Upper lobe of right lung (tissue), 1 donor: ENCODE results near the gene YWHAB. TPM values are rescaled to one million over a fixed set of nuclear protein-coding genes. Genes with fewer than 3 reads are reported as not detected.

Source experiments
- ATAC-seq: fragments of 200-7000 bp; cut with Tn5 transposase; one replicate; pipeline ENCODE4 v1.9.1; 2020; ENCODE audit warnings: mild to moderate bottlenecking, moderate library complexity
- DNase-seq: peaks from one replicate; pipeline ENCODE4 v3.0.0-alpha.2; 2020
- H3K27ac ChIP-seq: fragments of 200-600 bp; one replicate; pipeline ENCODE4 v1.8.0; 2022
- H3K27me3 ChIP-seq: fragments of 200-600 bp; one replicate; pipeline ENCODE4 v1.8.0; 2022; ENCODE audit warnings: mild to moderate bottlenecking
- H3K36me3 ChIP-seq: fragments of 200-600 bp; one replicate; pipeline ENCODE4 v1.8.0; 2022
- H3K4me1 ChIP-seq: fragments of 200-600 bp; one replicate; pipeline ENCODE4 v1.8.0; 2022
- H3K4me3 ChIP-seq: fragments of 200-600 bp; one replicate; pipeline ENCODE4 v1.8.0; 2022; ENCODE audit warnings: mild to moderate bottlenecking
- H3K9me3 ChIP-seq: fragments of 200-600 bp; one replicate; pipeline ENCODE4 v1.8.0; 2022
- CTCF ChIP-seq: fragments of 200-600 bp; IDR thresholded peaks from one replicate; pipeline ENCODE4 v1.8.0; 2022; ENCODE audit warnings: antibody characterized with exemption
- intact Hi-C: fragments of 100-400 bp; cut with DNase I; formaldehyde crosslinking; loops from one replicate; pipeline ENCODE4 v1.11.0; 2022
- total RNA-seq: library from RNA; stranded (reverse); fragmentation: NEBNext Ultra II Directional; extraction: Animal tissue kit (Norgen Biotek cat#: 25700); gene quantifications from one replicate; pipeline ENCODE4 v1.2.1, GENCODE V29; 2021
- donor health status: DM: no; HTN: yes; CAD: no; lungs with severe emphysema.

Gene YWHAB
- total RNA-seq, 1 donor from 2014 or later: 185 TPM

DNA sequence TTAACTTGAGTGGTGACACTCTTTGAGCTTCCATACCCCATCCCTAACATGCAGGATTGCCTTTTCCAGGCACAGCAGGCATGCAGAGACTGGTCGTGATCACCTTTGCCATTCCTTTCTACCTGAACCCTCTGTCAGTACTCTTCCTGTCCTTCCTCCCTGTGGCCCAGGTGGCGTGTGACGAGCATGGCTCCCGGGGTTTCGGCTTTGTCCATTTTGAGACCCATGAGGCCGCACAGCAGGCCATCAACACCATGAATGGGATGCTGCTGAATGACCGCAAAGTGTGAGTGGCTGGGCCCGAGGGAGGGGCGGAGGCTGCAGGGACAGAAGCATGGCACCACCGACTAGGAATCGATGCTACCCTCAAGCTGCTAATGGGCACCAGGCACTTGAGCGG is 31.1 kb downstream of the YWHAB start:
- H3K9me3 ChIP-seq: no peaks in the 10 kb centered on the region
- DNase-seq (no peak), ATAC-seq (no peak)
- H3K36me3 ChIP-seq: peaks cover 9% of the 10 kb centered on the region
- H3K27ac ChIP-seq: no peak overlapping the region
- no peaks in the 10 kb centered on the region for H3K4me1 ChIP-seq
- TF ChIP-seq CTCF: no peak
- H3K27me3 ChIP-seq: no peaks in the 10 kb centered on the region
- no peak overlapping the region for H3K4me3 ChIP-seq
- intact Hi-C loops: no loop called here

DNA sequence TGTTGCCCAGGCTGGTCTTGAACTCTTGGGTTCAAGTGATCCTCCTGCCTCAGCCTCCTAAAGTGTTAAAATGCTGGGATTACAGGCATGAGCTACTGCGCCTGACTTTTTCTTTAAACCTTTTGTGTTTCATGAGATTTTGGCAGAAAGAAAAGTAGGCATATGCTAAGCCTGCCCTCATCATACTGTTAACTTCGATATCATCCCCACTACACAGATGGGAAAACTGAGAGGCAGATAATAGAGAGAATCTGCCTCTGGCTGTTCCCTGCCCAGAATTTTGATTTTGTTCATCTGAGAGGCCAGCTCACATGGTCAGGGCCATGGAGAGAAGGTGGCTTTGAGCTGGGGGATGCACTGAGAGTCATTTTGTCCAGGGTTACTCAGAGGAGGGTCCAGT is 31.9 kb downstream of the YWHAB start:
- Histone ChIP-seq H3K4me3 (no peak overlapping the region), H3K36me3 (peaks cover 11% of the 10 kb centered on the region), H3K4me1 (no peaks in the 10 kb centered on the region), H3K27ac (no peak overlapping the region), H3K27me3 (no peaks in the 10 kb centered on the region), H3K9me3 (no peaks in the 10 kb centered on the region)
- no peak for DNase-seq
- intact Hi-C loops: no loop called here
- no peak for TF ChIP-seq CTCF
- no peak for ATAC-seq

GRCh38 chr20:44918342-44918741 is 32.8 kb downstream of the YWHAB start:
- intact Hi-C loops: no loop called here
- Histone ChIP-seq H3K4me3 (no peak overlapping the region), H3K9me3 (no peaks in the 10 kb centered on the region), H3K36me3 (peaks cover 13% of the 10 kb centered on the region), H3K27ac (no peak overlapping the region), H3K4me1 (no peaks in the 10 kb centered on the region), H3K27me3 (no peaks in the 10 kb centered on the region)
- no peak for DNase-seq
- no peak for ATAC-seq
- no peak for TF ChIP-seq CTCF

- no peak for DNase-seq
- TF ChIP-seq CTCF: no peak
- Histone ChIP-seq H3K27ac (no peak overlapping the region), H3K36me3 (peaks cover 9% of the 10 kb centered on the region), H3K4me3 (no peak overlapping the region), H3K9me3 (no peaks in the 10 kb centered on the region), H3K27me3 (no peaks in the 10 kb centered on the region), H3K4me1 (no peaks in the 10 kb centered on the region)
- ATAC-seq: no peak
- intact Hi-C loops: no loop called here
Observed at GRCh38 chr20:44918761-44919160, 33.3 kb downstream of the YWHAB start.

DNA sequence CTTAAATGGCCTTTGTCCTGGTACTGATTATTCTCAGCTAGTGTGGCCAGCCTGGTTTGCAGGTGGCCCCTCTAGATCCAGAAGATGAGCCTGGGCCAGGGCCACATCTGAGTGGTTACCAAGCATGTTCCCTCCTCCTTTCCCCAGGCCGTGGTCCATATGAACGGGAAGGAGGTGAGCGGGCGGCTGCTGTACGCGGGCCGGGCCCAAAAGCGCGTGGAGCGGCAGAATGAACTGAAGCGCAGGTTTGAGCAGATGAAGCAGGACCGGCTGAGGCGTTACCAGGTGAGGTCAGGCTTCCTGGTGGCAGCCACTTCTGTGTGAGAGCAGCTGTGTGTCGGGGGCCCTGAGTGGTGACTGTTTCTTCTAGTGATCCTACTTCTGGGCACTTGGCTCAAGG is 35.9 kb downstream of the YWHAB start:
- H3K27me3 ChIP-seq: no peaks in the 10 kb centered on the region
- ATAC-seq: no peak

More for the DNA sequence above, 35.9 kb downstream of the YWHAB start:
- Histone ChIP-seq H3K4me1 (no peaks in the 10 kb centered on the region), H3K9me3 (no peaks in the 10 kb centered on the region), H3K27ac (no peak overlapping the region), H3K4me3 (no peak overlapping the region), H3K36me3 (peaks cover 9% of the 10 kb centered on the region)
- no peak for TF ChIP-seq CTCF
- no peak for DNase-seq
- intact Hi-C loops: no loop called here
